Activated CD8-positive, alpha-beta memory T cell treated with anti-CD3 and anti-CD28 coated beads for 48 hours (primary cell): ENCODE measurements around the gene PPP1R7.
"Not testable (repeated sequence)": the region's sequence is repeated elsewhere in the genome, so short reads cannot be mapped to it uniquely, and the experiment has no call there.

ENCODE experiments used
- DNase-seq, 3 experiments: peaks; one replicate each; pipeline ENCODE4 v3.0.0-alpha.2; 2020; ENCODE audit warnings: low read depth in 2 of 3, low spot score in 2 of 3

Gene PPP1R7

GRCh38 chr2:241191081-241191480, 40.8 kb downstream of the PPP1R7 start:
- no peak for DNase-seq

GRCh38 chr2:241193271-241193670, 43.0 kb downstream of the PPP1R7 start:
- no peak for DNase-seq

DNA sequence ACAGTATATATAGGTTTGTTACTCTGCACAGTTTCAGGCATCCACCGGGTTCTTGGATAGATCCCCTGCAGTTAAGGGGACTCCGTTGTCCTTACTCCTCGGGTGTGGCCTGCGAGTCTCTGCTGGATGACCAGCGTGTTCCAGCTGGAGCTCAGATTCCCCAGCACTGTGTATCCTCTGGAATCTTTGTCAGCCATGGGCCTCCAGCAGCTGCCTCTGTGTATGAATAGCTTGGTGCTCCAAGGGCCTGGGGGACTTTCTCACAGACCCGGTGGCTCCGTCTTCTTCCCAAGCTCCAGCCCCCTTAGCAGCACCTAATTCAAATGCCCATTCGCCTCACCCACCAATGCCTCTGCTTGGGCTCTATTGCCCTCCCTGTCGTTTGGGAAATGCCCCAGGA, 44.5 kb downstream of the PPP1R7 start:
- DNase-seq = no peak

DNA sequence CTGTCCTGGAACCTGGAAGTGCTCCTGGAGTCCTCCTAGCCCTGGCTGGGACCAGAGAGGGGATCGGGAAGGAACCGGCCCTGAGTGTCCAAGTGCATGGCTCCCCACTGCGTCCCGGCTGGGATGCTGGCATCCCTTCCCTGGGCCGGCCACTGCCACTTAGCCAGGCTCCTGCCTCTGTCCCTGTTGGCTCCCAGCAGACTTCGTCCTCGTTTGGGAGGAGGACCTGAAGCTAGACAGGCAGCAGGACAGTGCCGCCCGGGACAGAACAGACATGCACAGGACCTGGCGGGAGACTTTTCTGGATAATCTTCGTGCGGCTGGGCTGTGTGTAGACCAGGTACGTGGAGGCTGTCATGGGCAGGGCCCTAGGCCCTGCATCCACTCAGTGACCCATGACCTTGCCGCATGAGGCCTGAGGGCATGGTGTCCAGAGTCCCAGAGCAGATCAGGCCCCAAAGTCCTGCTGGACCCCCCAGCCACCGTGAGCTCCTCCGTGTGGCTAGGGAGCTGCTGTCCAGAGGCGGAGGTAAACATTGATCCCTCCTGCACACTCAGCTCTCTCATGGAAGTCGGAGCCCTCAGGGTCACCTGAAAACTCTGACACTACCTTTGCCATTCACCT, 45.4 kb downstream of the PPP1R7 start:
- no peak for DNase-seq

- DNase-seq = not testable (repeated sequence)
Observed at GRCh38 chr2:241197246-241197645, 47.0 kb downstream of the PPP1R7 start.

GRCh38 chr2:241197947-241198346, 47.7 kb downstream of the PPP1R7 start:
- DNase-seq = no peak

GRCh38 chr2:241198381-241199279, 48.4 kb downstream of the PPP1R7 start:
- DNase-seq = no peak

DNA sequence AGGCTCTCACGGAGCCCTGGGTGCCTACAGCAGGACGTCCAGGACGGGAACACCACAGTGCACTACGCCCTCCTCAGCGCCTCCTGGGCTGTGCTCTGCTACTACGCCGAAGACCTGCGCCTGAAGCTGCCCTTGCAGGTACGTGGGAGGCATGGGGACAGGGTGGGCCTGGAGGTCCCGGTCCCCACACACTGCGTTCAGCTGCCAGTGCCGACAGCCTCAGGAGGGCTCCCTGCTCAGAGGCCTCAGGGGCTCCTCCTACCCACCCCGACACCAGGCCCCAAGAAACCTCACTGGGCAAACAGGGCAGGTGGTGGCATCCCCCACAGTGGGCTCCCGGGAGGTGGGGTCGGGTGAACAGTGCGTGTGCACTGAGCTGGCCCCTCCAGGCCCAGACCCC, 49.0 kb downstream of the PPP1R7 start:
- DNase-seq = no peak

- no peak for DNase-seq
Observed at GRCh38 chr2:241199897-241200821, 49.9 kb downstream of the PPP1R7 start.

DNA sequence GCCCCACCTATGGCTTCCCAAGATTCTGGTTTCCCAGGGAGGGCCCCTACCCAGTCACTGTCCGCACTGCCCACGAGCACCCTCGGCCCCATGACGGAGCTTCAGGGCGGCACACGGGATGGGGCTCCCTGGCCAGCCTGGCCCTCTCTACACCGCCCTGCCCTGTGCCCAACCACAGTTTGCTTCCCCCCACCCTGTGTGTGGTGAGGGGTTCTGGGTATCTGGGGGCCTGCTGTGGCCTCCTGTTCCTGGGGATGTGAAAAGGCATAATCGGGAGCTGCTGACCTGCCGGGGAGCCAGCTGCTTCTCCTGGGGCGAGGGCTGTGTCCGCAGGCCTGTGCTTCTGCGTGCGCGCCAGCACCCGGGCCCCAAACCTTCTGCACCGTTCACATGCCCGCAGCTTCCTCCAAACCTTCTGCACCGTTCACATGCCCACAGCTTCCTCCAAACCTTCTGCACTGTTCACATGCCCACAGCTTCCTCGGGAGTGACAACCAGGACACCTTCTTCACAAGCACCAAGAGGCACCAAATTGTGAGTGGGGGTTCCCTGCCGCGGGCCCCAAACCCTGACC, 50.6 kb downstream of the PPP1R7 start:
- DNase-seq = no peak

- DNase-seq = no peak
Observed at GRCh38 chr2:241201445-241202267, 51.4 kb downstream of the PPP1R7 start.

GRCh38 chr2:241202268-241202585, 52.0 kb downstream of the PPP1R7 start:
- no peak for DNase-seq

GRCh38 chr2:241202681-241203080, 52.4 kb downstream of the PPP1R7 start:
- no peak for DNase-seq

GRCh38 chr2:241203218-241204009, 53.1 kb downstream of the PPP1R7 start:
- DNase-seq = no peak

GRCh38 chr2:241204010-241204384, 53.7 kb downstream of the PPP1R7 start:
- no peak for DNase-seq

DNA sequence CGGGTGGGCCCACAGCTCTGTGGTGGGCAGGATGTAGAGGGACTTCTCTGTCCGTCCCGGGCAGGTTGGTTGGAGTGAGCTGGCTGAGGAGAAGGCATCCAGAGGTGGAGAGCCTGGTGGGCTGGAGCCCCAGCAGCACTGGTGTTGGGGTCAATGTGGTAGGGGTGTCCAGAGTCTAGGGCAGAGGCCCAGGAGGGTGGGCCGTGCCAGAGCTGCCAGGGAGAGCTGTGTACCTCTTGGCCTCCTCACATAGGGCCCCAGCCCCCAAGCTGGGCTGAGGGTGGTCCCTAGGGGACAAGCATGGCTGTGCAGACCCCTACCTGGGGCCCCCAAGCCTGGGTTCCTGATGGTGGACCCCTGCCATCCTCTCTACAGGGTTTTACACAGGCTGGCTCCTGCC, 54.2 kb downstream of the PPP1R7 start:
- no peak for DNase-seq

- DNase-seq = no peak
Observed at GRCh38 chr2:241205086-241205485, 54.8 kb downstream of the PPP1R7 start.

DNA sequence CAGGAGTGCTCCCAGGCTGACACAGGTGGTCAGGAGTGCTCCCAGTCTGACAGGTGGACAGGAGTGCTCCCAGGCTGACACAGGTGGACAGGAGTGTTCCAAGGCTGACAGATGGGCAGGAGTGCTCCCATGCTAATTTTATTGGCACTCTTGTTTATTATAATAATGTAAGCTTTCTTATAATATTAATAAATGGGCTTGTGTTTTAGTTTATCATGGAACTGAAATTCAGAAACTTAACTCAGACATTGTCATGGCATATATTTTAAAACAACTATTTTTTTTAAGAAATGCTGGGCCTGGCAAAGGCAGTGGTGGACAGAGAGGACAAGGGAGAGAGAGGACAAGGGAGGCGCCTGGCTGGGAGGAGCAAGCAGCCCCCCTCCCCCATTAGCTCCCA, 56.9 kb downstream of the PPP1R7 start:
- no peak for DNase-seq

- no peak for DNase-seq
Observed at GRCh38 chr2:241207641-241208040, 57.4 kb downstream of the PPP1R7 start.

DNA sequence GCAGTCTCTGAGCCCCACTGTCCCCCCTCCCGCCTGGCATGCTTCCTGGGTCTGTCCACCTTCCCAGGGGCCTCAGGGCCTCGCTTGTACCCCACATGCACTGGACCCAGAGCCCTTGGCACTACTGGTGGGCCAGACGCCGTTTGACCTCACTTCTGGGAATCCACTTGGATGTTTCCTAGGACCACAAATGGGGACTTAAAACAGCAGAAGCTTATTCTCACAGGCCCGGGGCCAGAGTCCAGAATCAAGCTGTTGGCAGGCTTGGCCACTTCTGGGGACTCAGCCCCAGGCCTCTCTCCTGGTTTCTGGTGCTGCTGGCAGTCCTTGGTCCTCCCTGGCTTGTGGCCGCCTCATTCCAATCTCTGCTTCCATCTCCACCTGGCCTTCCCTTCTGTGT, 57.8 kb downstream of the PPP1R7 start:
- DNase-seq = no peak
